Parathyroid adenoma (tissue), 2 donors: ENCODE results near the gene PRKAA2.
A peak's percentile ranks its signal among the peaks of the same experiment; 100 is the strongest.

Source experiments
- H2AFZ ChIP-seq: fragments of 300-600 bp; sonication (generic); one replicate; pipeline ENCODE4 v1.7.0; 2017; ENCODE audit warnings: antibody characterized with exemption, mild to moderate bottlenecking
- H3K27ac ChIP-seq: fragments of 300-600 bp; sonication (generic); one replicate; pipeline ENCODE4 v1.7.0; 2017
- H3K27me3 ChIP-seq: fragments of 300-600 bp; sonication (generic); one replicate; pipeline ENCODE4 v1.7.0; 2017; ENCODE audit warnings: low read length; ENCODE audit not compliant: control insufficient read depth, insufficient read depth
- H3K36me3 ChIP-seq: fragments of 300-600 bp; sonication (generic); one replicate; pipeline ENCODE4 v1.7.0; 2017; ENCODE audit warnings: low read length; ENCODE audit not compliant: control insufficient read depth, insufficient read depth
- H3K4me1 ChIP-seq: fragments of 300-600 bp; sonication (generic); one replicate; pipeline ENCODE4 v1.7.0; 2017; ENCODE audit warnings: control low read depth
- H3K4me2 ChIP-seq: fragments of 300-600 bp; sonication (generic); one replicate; pipeline ENCODE4 v1.7.0; 2017; ENCODE audit warnings: low read length
- H3K4me3 ChIP-seq: fragments of 300-600 bp; sonication (generic); one replicate; pipeline ENCODE4 v1.7.0; 2017; ENCODE audit warnings: low read depth, low read length
- H3K79me2 ChIP-seq: fragments of 300-600 bp; sonication (generic); one replicate; pipeline ENCODE4 v1.7.0; 2017; ENCODE audit warnings: control low read depth
- H3K9ac ChIP-seq: fragments of 300-600 bp; sonication (generic); one replicate; pipeline ENCODE4 v1.7.0; 2017; ENCODE audit warnings: mild to moderate bottlenecking
- H3K9me3 ChIP-seq: fragments of 300-600 bp; sonication (generic); one replicate; pipeline ENCODE4 v1.7.0; 2017; ENCODE audit warnings: low read length; ENCODE audit not compliant: control insufficient read depth
- TF ChIP-seq, protein P1 (sequence below): fragments of 300-600 bp; sonication (generic); IDR thresholded peaks from one replicate; pipeline ENCODE4 v1.7.0; 2017; ENCODE audit warnings: antibody characterized with exemption, mild to moderate bottlenecking
- donor health status: primary hyperparathyroidism.

The PRKAA2 gene

DNA sequence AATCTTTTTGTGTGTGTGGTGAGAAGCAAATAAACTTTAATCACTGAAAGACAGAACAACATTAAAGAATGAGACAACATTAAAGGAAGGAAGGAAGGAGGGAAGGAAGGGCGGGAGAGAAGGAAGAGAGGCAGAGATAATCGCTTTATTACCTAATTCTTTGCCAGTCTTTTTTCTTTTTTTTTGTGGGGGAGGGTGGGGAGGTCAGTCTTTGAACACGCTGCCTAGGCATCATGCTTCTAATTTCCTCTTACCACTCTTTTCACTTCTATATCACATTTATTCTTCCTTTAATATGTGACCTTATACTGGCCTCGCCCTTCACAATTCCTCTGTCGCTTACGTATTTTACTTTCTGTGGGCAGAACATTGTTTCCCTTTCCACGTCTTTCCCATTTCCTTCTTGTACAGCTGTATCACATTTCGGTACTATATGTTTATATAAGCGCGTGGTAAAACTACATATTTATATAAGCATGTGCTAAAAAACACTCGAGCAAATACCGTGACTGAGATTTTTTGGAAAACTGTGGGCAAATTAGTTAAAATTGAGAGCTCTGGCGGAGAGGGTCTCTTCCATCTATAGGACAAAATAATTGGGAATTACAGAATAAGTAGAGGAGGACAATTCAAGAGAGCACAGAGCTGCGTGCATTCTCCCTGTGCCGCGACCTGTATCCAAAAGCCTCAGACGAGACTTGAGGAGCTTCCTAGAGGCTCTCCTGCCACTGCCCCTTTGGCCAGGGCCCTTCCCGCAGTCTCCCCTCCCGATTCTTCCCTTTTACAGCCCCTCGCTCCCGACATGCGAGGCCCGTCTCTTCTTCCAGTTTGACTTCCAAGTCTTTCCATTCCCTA, 823 bp upstream of the PRKAA2 start:
- Histone ChIP-seq H3K36me3 (no peaks in the 10 kb centered on the region), H3K4me3 (peak overlapping the region; percentile 66), H2AFZ (peak overlapping the region; percentile 95), H3K4me2 (peak overlapping the region; percentile 90), H3K9me3 (no peaks in the 10 kb centered on the region), H3K79me2 (peaks cover under 1% of the 10 kb centered on the region), H3K4me1 (no peaks in the 10 kb centered on the region), H3K9ac (peak overlapping the region; percentile 37), H3K27me3 (no peaks in the 10 kb centered on the region), H3K27ac (peak overlapping the region; percentile 54)
- TF ChIP-seq, protein P1, sequence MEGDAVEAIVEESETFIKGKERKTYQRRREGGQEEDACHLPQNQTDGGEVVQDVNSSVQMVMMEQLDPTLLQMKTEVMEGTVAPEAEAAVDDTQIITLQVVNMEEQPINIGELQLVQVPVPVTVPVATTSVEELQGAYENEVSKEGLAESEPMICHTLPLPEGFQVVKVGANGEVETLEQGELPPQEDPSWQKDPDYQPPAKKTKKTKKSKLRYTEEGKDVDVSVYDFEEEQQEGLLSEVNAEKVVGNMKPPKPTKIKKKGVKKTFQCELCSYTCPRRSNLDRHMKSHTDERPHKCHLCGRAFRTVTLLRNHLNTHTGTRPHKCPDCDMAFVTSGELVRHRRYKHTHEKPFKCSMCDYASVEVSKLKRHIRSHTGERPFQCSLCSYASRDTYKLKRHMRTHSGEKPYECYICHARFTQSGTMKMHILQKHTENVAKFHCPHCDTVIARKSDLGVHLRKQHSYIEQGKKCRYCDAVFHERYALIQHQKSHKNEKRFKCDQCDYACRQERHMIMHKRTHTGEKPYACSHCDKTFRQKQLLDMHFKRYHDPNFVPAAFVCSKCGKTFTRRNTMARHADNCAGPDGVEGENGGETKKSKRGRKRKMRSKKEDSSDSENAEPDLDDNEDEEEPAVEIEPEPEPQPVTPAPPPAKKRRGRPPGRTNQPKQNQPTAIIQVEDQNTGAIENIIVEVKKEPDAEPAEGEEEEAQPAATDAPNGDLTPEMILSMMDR = no peak

DNA sequence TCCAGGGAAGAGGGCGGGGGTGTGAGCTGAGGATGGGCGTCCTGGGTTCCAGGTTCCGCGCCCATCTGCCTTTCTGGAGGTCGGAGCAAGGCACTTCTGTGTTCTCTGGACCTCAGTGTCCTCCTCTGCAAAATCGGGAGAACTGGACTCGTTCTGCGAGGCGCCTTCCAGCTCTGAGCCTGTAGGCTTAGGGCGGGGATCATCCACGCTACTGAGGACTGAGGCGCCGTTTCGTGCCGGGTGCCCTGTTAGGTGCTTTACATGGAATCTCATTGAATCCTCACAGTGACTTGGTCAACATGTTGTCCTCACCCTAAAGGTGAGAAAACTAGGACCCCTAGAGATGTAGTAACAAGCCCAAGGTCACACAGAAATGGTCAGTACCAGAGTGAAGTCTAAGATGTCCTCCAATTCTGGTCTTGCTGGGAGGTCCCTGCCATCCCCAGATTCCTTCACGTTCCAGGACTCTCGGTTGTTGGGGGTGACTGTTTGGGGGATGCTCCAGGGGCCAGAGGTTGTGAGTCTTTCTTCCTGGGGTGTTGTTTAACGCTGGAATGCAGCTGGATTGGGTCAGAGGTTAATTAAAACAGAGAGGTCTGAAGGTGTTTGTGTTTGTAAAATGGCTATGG, 677 bp downstream of the PRKAA2 start:
- Histone ChIP-seq H3K4me3 (peak overlapping the region; percentile 71), H3K9me3 (no peaks in the 10 kb centered on the region), H3K36me3 (no peaks in the 10 kb centered on the region), H2AFZ (peak overlapping the region; percentile 73), H3K4me1 (no peaks in the 10 kb centered on the region), H3K27me3 (no peaks in the 10 kb centered on the region), H3K27ac (peak overlapping the region; percentile 49), H3K4me2 (peak overlapping the region; percentile 82), H3K79me2 (peaks cover 2% of the 10 kb centered on the region), H3K9ac (no peak overlapping the region)
- TF ChIP-seq, protein P1 = no peak

DNA sequence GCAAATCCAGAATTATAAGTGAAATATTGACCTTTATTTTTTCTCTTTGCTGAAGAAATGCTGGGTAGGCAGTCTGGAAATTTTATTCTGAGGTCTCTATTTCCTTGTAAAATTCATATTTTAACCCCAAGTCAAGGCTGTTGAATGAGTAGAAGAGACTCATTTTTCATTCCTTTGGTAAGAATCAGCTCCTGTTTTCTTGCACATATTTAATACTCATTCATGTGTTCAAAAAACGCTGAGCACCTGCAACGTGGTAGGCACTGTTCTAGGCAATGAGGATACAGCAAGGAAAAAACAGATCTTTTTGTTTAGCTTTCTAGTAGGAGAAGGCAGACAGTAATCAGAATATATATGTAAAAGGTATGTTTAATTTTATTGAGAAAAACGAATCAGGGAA, 1.5 kb downstream of the PRKAA2 start:
- Histone ChIP-seq H3K27me3 (no peaks in the 10 kb centered on the region), H3K4me3 (peak overlapping the region; percentile 71), H3K27ac (no peak overlapping the region), H3K36me3 (no peaks in the 10 kb centered on the region), H3K9ac (no peak overlapping the region), H3K79me2 (peaks cover 2% of the 10 kb centered on the region), H3K9me3 (no peaks in the 10 kb centered on the region), H3K4me1 (no peaks in the 10 kb centered on the region), H2AFZ (no peak overlapping the region), H3K4me2 (peak overlapping the region; percentile 39)
- TF ChIP-seq, protein P1 = no peak

- no peaks in the 10 kb centered on the region for H3K27me3 ChIP-seq
- H3K36me3 ChIP-seq = no peaks in the 10 kb centered on the region
- no peaks in the 10 kb centered on the region for H3K9me3 ChIP-seq
- peaks cover 2% of the 10 kb centered on the region for H3K79me2 ChIP-seq
- no peaks in the 10 kb centered on the region for H3K4me1 ChIP-seq
- TF ChIP-seq, protein P1 = no peak
- peak overlapping the region; percentile 71 for H3K4me3 ChIP-seq
- H3K27ac ChIP-seq = no peak overlapping the region
- peak overlapping the region; percentile 39 for H3K4me2 ChIP-seq
- H3K9ac ChIP-seq = no peak overlapping the region
- H2AFZ ChIP-seq = no peak overlapping the region
Measured at GRCh38 chr1:56647106-56647505, 2.0 kb downstream of the PRKAA2 start.
